DND-41 (cell line): ENCODE measurements around the gene OCA2.

ENCODE experiments used
- ATAC-seq: fragments of 200-7000 bp; cut with Tn5 transposase; 3 replicates; pipeline ENCODE4 v1.9.1; 2021; ENCODE audit warnings: low read depth; ENCODE audit not compliant: insufficient read depth
- DNase-seq: peaks from one replicate; pipeline ENCODE4 v3.0.0-alpha.2; 2020
- H2AFZ ChIP-seq: 2 replicates; pipeline ENCODE4 v1.6.0; 2012; ENCODE audit warnings: low read depth, low read length
- H3K27ac ChIP-seq: 2 replicates; pipeline ENCODE4 v1.5.1; 2012; ENCODE audit warnings: low read length, inconsistent platforms
- H3K27me3 ChIP-seq: fragments of 200-600 bp; sonication (generic); 2 replicates; pipeline ENCODE4 v1.6.0; 2012; ENCODE audit warnings: low read length, mild to moderate bottlenecking, inconsistent platforms; ENCODE audit not compliant: insufficient read depth, poor library complexity
- H3K36me3 ChIP-seq: 2 replicates; pipeline ENCODE4 v1.5.1; 2012; ENCODE audit warnings: low read length, inconsistent platforms; ENCODE audit not compliant: insufficient read depth
- H3K4me1 ChIP-seq: 2 replicates; pipeline ENCODE4 v1.5.1; 2012; ENCODE audit warnings: mild to moderate bottlenecking, low read length; ENCODE audit not compliant: insufficient read depth
- H3K4me2 ChIP-seq: 2 replicates; pipeline ENCODE4 v1.6.0; 2012; ENCODE audit warnings: mild to moderate bottlenecking, moderate library complexity, low read length, inconsistent platforms; ENCODE audit not compliant: insufficient read depth
- H3K4me3 ChIP-seq, 2 experiments: fragments of 200-600 bp in 1 of 2; shearing (Covaris generic) in 1 of 2; 2 replicates each; pipeline ENCODE4 v1.5.1; 2012 to 2016; ENCODE audit warnings: inconsistent platforms in 2 of 2, low read length in 2 of 2, mild to moderate bottlenecking in 2 of 2, low read depth in 1 of 2, moderate library complexity in 1 of 2
- H3K79me2 ChIP-seq: 2 replicates; pipeline ENCODE4 v1.6.0; 2012; ENCODE audit warnings: low read length, inconsistent platforms; ENCODE audit not compliant: insufficient read depth
- H3K9ac ChIP-seq: 2 replicates; pipeline ENCODE4 v1.6.0; 2012; ENCODE audit warnings: low read depth, mild to moderate bottlenecking, inconsistent platforms, low read length, moderate library complexity
- H3K9me3 ChIP-seq: 2 replicates; pipeline ENCODE4 v1.5.1; 2012; ENCODE audit warnings: low read length, moderate library complexity, mild to moderate bottlenecking, inconsistent platforms; ENCODE audit not compliant: insufficient read depth, severe bottlenecking
- H4K20me1 ChIP-seq: 2 replicates; pipeline ENCODE4 v1.6.0; 2012; ENCODE audit warnings: low read length; ENCODE audit not compliant: insufficient read depth
- EZH2 ChIP-seq: IDR thresholded peaks from 3 replicates; pipeline ENCODE4 v1.6.1; 2012; ENCODE audit warnings: borderline replicate concordance, low read depth, mild to moderate bottlenecking, moderate library complexity, low read length, inconsistent platforms; ENCODE audit not compliant: severe bottlenecking
- TF ChIP-seq, protein P1 (sequence below): IDR thresholded peaks from 2 replicates; pipeline ENCODE4 v1.5.1; 2012; ENCODE audit warnings: borderline replicate concordance, low read length, moderate library complexity, mild to moderate bottlenecking; ENCODE audit not compliant: poor library complexity, severe bottlenecking; ENCODE audit errors: extremely low read depth

Gene OCA2

GRCh38 chr15:27871078-27871901, 227.8 kb downstream of the OCA2 start:
- Histone ChIP-seq H3K36me3 (no peaks in the 10 kb centered on the region), H3K27ac (no peak overlapping the region), H3K4me1 (no peaks in the 10 kb centered on the region), H3K79me2 (no peaks in the 10 kb centered on the region), H3K27me3 (no peaks in the 10 kb centered on the region), H3K9ac (no peak overlapping the region), H3K9me3 (no peaks in the 10 kb centered on the region), H2AFZ (no peak overlapping the region), H4K20me1 (no peaks in the 10 kb centered on the region), H3K4me2 (no peak overlapping the region), H3K4me3 (no peak overlapping the region)
- ATAC-seq (no peak), DNase-seq (no peak)
- TF ChIP-seq, protein P1, sequence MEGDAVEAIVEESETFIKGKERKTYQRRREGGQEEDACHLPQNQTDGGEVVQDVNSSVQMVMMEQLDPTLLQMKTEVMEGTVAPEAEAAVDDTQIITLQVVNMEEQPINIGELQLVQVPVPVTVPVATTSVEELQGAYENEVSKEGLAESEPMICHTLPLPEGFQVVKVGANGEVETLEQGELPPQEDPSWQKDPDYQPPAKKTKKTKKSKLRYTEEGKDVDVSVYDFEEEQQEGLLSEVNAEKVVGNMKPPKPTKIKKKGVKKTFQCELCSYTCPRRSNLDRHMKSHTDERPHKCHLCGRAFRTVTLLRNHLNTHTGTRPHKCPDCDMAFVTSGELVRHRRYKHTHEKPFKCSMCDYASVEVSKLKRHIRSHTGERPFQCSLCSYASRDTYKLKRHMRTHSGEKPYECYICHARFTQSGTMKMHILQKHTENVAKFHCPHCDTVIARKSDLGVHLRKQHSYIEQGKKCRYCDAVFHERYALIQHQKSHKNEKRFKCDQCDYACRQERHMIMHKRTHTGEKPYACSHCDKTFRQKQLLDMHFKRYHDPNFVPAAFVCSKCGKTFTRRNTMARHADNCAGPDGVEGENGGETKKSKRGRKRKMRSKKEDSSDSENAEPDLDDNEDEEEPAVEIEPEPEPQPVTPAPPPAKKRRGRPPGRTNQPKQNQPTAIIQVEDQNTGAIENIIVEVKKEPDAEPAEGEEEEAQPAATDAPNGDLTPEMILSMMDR, result no peak
- no peak for TF ChIP-seq EZH2

DNA sequence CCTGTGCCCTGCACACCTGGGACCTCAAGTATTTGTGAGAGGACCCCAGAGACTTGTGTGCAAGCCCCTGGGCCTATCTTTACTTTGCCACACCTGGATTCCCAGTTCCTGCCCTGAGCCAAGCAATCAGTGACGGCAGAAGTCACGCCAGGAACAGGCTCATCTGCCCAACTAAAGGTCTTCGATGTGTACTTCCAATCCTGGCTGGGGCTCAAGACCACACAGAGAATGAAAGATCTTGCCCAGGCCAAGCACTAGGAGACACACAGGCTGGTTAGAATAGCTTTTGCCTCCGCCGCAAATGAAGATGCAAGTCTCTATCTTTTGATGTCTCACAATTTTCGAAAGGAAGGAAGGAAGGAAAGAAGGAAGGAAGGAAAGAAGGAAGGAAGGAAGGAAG, 228.8 kb downstream of the OCA2 start:
- Histone ChIP-seq H3K4me2 (no peak overlapping the region), H3K36me3 (no peaks in the 10 kb centered on the region)
- no peak for ATAC-seq

GRCh38 chr15:27869697-27870281, 229.3 kb downstream of the OCA2 start:
- H3K27ac ChIP-seq, result no peak overlapping the region
- H4K20me1 ChIP-seq, result no peaks in the 10 kb centered on the region
- no peak overlapping the region for H2AFZ ChIP-seq
- no peaks in the 10 kb centered on the region for H3K27me3 ChIP-seq
- TF ChIP-seq, protein P1, result no peak
- TF ChIP-seq EZH2, result no peak
- no peaks in the 10 kb centered on the region for H3K79me2 ChIP-seq
- DNase-seq (no peak), ATAC-seq (no peak)
- no peaks in the 10 kb centered on the region for H3K9me3 ChIP-seq
- H3K4me2 ChIP-seq, result no peak overlapping the region
- no peak overlapping the region for H3K4me3 ChIP-seq
- H3K4me1 ChIP-seq, result no peaks in the 10 kb centered on the region
- no peak overlapping the region for H3K9ac ChIP-seq
- H3K36me3 ChIP-seq, result no peaks in the 10 kb centered on the region

More for the DNA sequence above, 228.8 kb downstream of the OCA2 start:
- no peaks in the 10 kb centered on the region for H3K9me3 ChIP-seq
- no peak overlapping the region for H3K4me3 ChIP-seq
- H2AFZ ChIP-seq, result no peak overlapping the region
- no peak for DNase-seq
- no peak overlapping the region for H3K9ac ChIP-seq
- H3K27ac ChIP-seq, result no peak overlapping the region
- H4K20me1 ChIP-seq, result no peaks in the 10 kb centered on the region
- H3K4me1 ChIP-seq, result no peaks in the 10 kb centered on the region
- no peaks in the 10 kb centered on the region for H3K27me3 ChIP-seq
- TF ChIP-seq EZH2, result no peak
- TF ChIP-seq, protein P1, result no peak
- H3K79me2 ChIP-seq, result no peaks in the 10 kb centered on the region
